Stomach (tissue), 9 donors: ENCODE data around the gene CNMD. TPM values are rescaled to one million over a fixed set of nuclear protein-coding genes. Genes with fewer than 3 reads are reported as not detected.

Source experiments
- DNase-seq, 2 donors: peaks; one replicate each; pipeline versions ENCODE4 v3.0.0 to v3.0.0-alpha.2; 2013 to 2019
- H3K27ac ChIP-seq, 5 donors: fragments of 200-600 bp in 4 of 5; sonication (generic) in 4 of 5; one replicate each; pipeline ENCODE4 v1.5.1; 2013 to 2019; ENCODE audit warnings: mild to moderate bottlenecking in 1 of 5, moderate library complexity in 1 of 5
- H3K27me3 ChIP-seq, 3 donors: fragments of 200-600 bp; sonication (generic); one replicate each; pipeline ENCODE4 v1.5.1; 2017 to 2019; ENCODE audit warnings: mixed run types in 1 of 3
- H3K36me3 ChIP-seq, 4 donors: fragments of 200-600 bp; sonication (generic); 1 replicate in 3 of 4; 2 replicates in 1 of 4; pipeline ENCODE4 v1.5.1; 2016 to 2019
- H3K4me1 ChIP-seq, 4 donors: fragments of 200-600 bp; sonication (generic); one replicate each; pipeline ENCODE4 v1.5.1; 2016 to 2019
- H3K4me3 ChIP-seq, 4 donors: fragments of 200-600 bp; sonication (generic) in 3 of 4; one replicate each; pipeline ENCODE4 v1.5.1; 2016 to 2019; ENCODE audit warnings: mild to moderate bottlenecking in 1 of 4
- H3K9me3 ChIP-seq, 4 donors: fragments of 200-600 bp; sonication (generic); one replicate each; pipeline ENCODE4 v1.5.1; 2016 to 2019
- CTCF ChIP-seq, 7 experiments: fragments of 450-650 bp in 4 of 7; fragments of 200-600 bp in 3 of 7; sonication (generic) in 3 of 7; IDR thresholded peaks; one replicate each; pipeline ENCODE4 v1.5.1; 2016 to 2019; ENCODE audit warnings: antibody characterized with exemption in 7 of 7, control low read depth in 2 of 7, mild to moderate bottlenecking in 1 of 7
- EP300 ChIP-seq: sonication (generic); formaldehyde crosslinking; IDR thresholded peaks from one replicate; pipeline ENCODE4 v1.6.1; 2017; ENCODE audit warnings: antibody characterized with exemption
- POLR2A ChIP-seq, 4 donors: fragments of 450-650 bp; IDR thresholded peaks; one replicate each; pipeline ENCODE4 v1.6.1; 2016; ENCODE audit warnings: antibody characterized with exemption in 4 of 4, control low read depth in 2 of 4, mild to moderate bottlenecking in 1 of 4, moderate library complexity in 1 of 4
- POLR2AphosphoS5 ChIP-seq, 3 donors: sonication (generic); formaldehyde crosslinking; IDR thresholded peaks; one replicate each; pipeline ENCODE4 v1.6.1; 2016; ENCODE audit warnings: antibody characterized with exemption in 3 of 3
- WGBS, 5 donors: extraction: QIAGEN DNeasy Blood & Tissue Kit in 3 of 5; methylation state at CpG; one replicate each; pipeline versions ENCODE4 v1.1.5 to v1.1.7; 2013 to 2018; 5-methylcytosine and 5-hydroxymethylcytosine counted together
- intact Hi-C: fragments of 100-400 bp; cut with DNase I; formaldehyde crosslinking; loops from one replicate; pipeline ENCODE4 v1.15.1; 2023; ENCODE audit warnings: low total_unique reads
- polyA plus RNA-seq, 3 donors: library from polyadenylated mRNA; stranded (reverse); fragments of 200-250 nt; gene quantifications; one replicate each; pipeline ENCODE4 v1.2.3, GENCODE V29; 2013
- total RNA-seq, 5 donors: library from RNA; depleted of rRNA; stranded (reverse); fragments of >200 nt; gene quantifications; one replicate each; pipeline versions ENCODE4 v1.1.0 to v1.2.3, GENCODE V29; 2014 to 2016
- donor health status: healthy with polysubstance abuse.
- donor health status: Bipolar disorder and iron deficiency.
- donor health status: healthy.

CNMD gene
- total and polyA plus RNA-seq, 8 donors = not detected

- Histone ChIP-seq H3K4me1 (no peaks in the 10 kb centered on the region), H3K36me3 (no peaks in the 10 kb centered on the region), H3K9me3 (no peaks in the 10 kb centered on the region), H3K4me3 (no peak overlapping the region), H3K27ac (no peak overlapping the region), H3K27me3 (peaks cover 0 to 22% (median 0%) of the 10 kb centered on the region in 3 donors)
- intact Hi-C loops = no loop called here
- WGBS, 5 donors = 24 to 36% (median 32%) methylated on average over 2 of the region's 2 CpGs
- DNase-seq = no peak
- TF ChIP-seq POLR2AphosphoS5 (IDR thresholded peaks at IDR 0.05) (no peak), CTCF (IDR thresholded peaks at IDR 0.05) (no peak)
Observed at GRCh38 chr13:52780611-52781010, 41.0 kb upstream of the CNMD start.

- WGBS, 5 donors = 78 to 91% (median 87%) methylated on average over 4 of the region's 4 CpGs
- Histone ChIP-seq H3K9me3 (no peaks in the 10 kb centered on the region), H3K36me3 (no peaks in the 10 kb centered on the region), H3K27ac (no peak overlapping the region), H3K27me3 (peaks cover 0 to 22% (median 0%) of the 10 kb centered on the region in 3 donors), H3K4me3 (no peak overlapping the region), H3K4me1 (no peaks in the 10 kb centered on the region)
- intact Hi-C loops = no loop called here
- no peak for DNase-seq
- TF ChIP-seq POLR2A (IDR thresholded peaks at IDR 0.05) = no peak
- no peak for TF ChIP-seq EP300
- no peak for TF ChIP-seq POLR2AphosphoS5 (IDR thresholded peaks at IDR 0.05)
- TF ChIP-seq CTCF (IDR thresholded peaks at IDR 0.05) = no peak
Observed at GRCh38 chr13:52780092-52780491, 40.5 kb upstream of the CNMD start.

- Histone ChIP-seq H3K36me3 (no peaks in the 10 kb centered on the region), H3K27me3 (peaks cover 0 to 26% (median 0%) of the 10 kb centered on the region in 3 donors), H3K9me3 (no peaks in the 10 kb centered on the region), H3K4me3 (no peak overlapping the region), H3K27ac (no peak overlapping the region), H3K4me1 (no peaks in the 10 kb centered on the region)
- DNase-seq = peak in 1 of 2 donors; percentile 33
- intact Hi-C loops = no loop called here
- WGBS, 5 donors = 38 to 66% (median 47%) methylated on average over 11 of the region's 11 CpGs
- TF ChIP-seq EP300 (no peak), CTCF (IDR thresholded peaks at IDR 0.05) (no peak), POLR2AphosphoS5 (IDR thresholded peaks at IDR 0.05) (no peak), POLR2A (IDR thresholded peaks at IDR 0.05) (no peak)
Observed at GRCh38 chr13:52779103-52779502, 39.5 kb upstream of the CNMD start.

GRCh38 chr13:52776726-52777125, 37.1 kb upstream of the CNMD start:
- 58 to 68% (median 66%) methylated on average over 3 of the region's 3 CpGs for WGBS, 5 donors

More at GRCh38 chr13:52776726-52777125, 37.1 kb upstream of the CNMD start:
- H3K4me3 ChIP-seq = no peak overlapping the region
- no peaks in the 10 kb centered on the region for H3K36me3 ChIP-seq
- no peak for DNase-seq
- no peak for TF ChIP-seq POLR2AphosphoS5 (IDR thresholded peaks at IDR 0.05)
- no peak for TF ChIP-seq EP300
- TF ChIP-seq POLR2A (IDR thresholded peaks at IDR 0.05) = no peak
- TF ChIP-seq CTCF (IDR thresholded peaks at IDR 0.05) = no peak
- peaks cover 0 to 40% (median 0%) of the 10 kb centered on the region in 3 donors for H3K27me3 ChIP-seq
- H3K9me3 ChIP-seq = no peaks in the 10 kb centered on the region
- no peak overlapping the region for H3K27ac ChIP-seq
- H3K4me1 ChIP-seq = no peaks in the 10 kb centered on the region
- intact Hi-C loops = no loop called here
